ENCODE data around the gene KIF9.

- no peak for TF ChIP-seq CTCF (conservative IDR thresholded peaks at IDR 0.05)
- TF ChIP-seq ZFX (IDR thresholded peaks at IDR 0.05) = no peak
Measured at GRCh38 chr3:47267490-47267824, 15.1 kb downstream of the KIF9 start.

Measured in C4-2B (cell line).